ENCODE measurements around the gene SLC22A31.

The SLC22A31 gene

GRCh38 chr16:89164847-89165680 is 35.3 kb downstream of the SLC22A31 start:
- no peak for DNase-seq

- no peak for DNase-seq
Observed at GRCh38 chr16:89164436-89164835, 35.9 kb downstream of the SLC22A31 start.

- DNase-seq = no peak
Observed at GRCh38 chr16:89163297-89163696, 37.0 kb downstream of the SLC22A31 start.

- no peak for DNase-seq
Observed at GRCh38 chr16:89161763-89162713, 38.3 kb downstream of the SLC22A31 start.

GRCh38 chr16:89160977-89161701 is 39.2 kb downstream of the SLC22A31 start:
- DNase-seq = no peak

GRCh38 chr16:89159850-89160354 is 40.4 kb downstream of the SLC22A31 start:
- DNase-seq = no peak

- no peak for DNase-seq
Observed at GRCh38 chr16:89159066-89159849, 41.1 kb downstream of the SLC22A31 start.

- no peak for DNase-seq
Observed at GRCh38 chr16:89157778-89158177, 42.6 kb downstream of the SLC22A31 start.

- no peak for DNase-seq
Observed at GRCh38 chr16:89156740-89157645, 43.3 kb downstream of the SLC22A31 start.

- DNase-seq = no peak
Observed at GRCh38 chr16:89155851-89156739, 44.2 kb downstream of the SLC22A31 start.

GRCh38 chr16:89155184-89155679 is 45.1 kb downstream of the SLC22A31 start:
- no peak for DNase-seq

GRCh38 chr16:89154390-89155183 is 45.8 kb downstream of the SLC22A31 start:
- DNase-seq = no peak

- DNase-seq = no peak
Observed at GRCh38 chr16:89153848-89154271, 46.5 kb downstream of the SLC22A31 start.

GRCh38 chr16:89152831-89153700 is 47.3 kb downstream of the SLC22A31 start:
- DNase-seq = no peak

- no peak for DNase-seq
Observed at GRCh38 chr16:89150981-89151380, 49.4 kb downstream of the SLC22A31 start.

- no peak for DNase-seq
Observed at GRCh38 chr16:89150090-89150835, 50.1 kb downstream of the SLC22A31 start.

GRCh38 chr16:89149386-89149785 is 51.0 kb downstream of the SLC22A31 start:
- no peak for DNase-seq
